GM21529 (cell line): Measurements from ENCODE around the gene FOXD4L5.
"Not testable (repeated sequence)": the region's sequence is repeated elsewhere in the genome, so short reads cannot be mapped to it uniquely, and the experiment has no call there.

Experiments used
- ATAC-seq: cut with Tn5 transposase; IDR thresholded peaks from one replicate; pipeline ENCODE4 v1.9.1; 2021; ENCODE audit not compliant: unreplicated experiment

Gene FOXD4L5

DNA sequence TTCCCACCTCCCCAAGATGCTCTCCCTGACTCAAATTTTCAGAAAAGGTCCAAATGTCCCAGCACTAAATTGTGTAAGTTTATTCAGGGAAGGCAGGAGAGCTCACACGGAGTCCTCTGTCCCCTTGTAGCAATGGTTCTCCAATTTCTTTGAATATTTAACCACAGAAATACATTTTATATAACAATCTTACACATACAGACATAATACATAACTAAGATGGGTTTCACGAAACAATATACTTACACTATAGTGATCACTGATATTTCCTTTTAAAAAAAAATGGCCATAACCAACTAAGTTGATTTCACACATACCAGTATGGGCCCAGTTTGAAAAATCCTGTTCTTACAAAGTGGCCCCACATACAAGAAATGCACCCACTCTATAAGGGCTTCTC is at the start of gene FOXD4L5:
FOXD4L5 (minus strand) TSS at position 101 of the 400 bp plus-strand sequence. CDS start 832 bp downstream, outside the sequence.
- not testable (repeated sequence) for ATAC-seq

DNA sequence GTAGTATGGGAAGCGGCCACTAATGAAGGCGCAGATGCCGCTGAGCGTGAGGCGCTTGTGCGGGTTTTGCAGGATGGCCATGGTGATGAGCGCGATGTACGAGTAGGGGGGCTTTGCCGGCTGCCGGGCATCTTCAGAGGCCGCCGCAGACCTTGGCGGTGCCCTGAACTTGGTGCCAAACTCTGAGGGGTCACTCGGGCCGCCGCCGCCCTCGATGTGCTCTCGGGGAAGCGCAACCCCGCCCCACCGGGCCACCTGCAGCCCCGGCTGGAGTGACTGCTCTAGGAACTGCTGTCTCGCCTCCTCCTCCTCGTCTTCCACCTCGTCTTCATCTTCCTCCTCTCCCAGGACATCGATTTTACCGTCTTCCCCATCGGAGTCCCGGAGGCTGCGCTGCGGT is 1.1 kb downstream of the FOXD4L5 start:
- ATAC-seq: not testable (repeated sequence)

GRCh38 chr9:65282976-65283375 is 2.0 kb downstream of the FOXD4L5 start:
- not testable (repeated sequence) for ATAC-seq
